ENCODE measurements around the gene CNST. TPM values are rescaled to one million over a fixed set of nuclear protein-coding genes. Genes with fewer than 3 reads are reported as not detected.
"Not testable (repeated sequence)": the region's sequence is repeated elsewhere in the genome, so short reads cannot be mapped to it uniquely, and the experiment has no call there.

Gene CNST
- total and polyA plus RNA-seq, 2 donors: 17.1 to 36.6 TPM

- 90% methylated on average over 3 of the region's 3 CpGs for WGBS
Observed at GRCh38 chr1:246537887-246538286, 28.4 kb upstream of the CNST start.

GRCh38 chr1:246540738-246541491, 25.3 kb upstream of the CNST start:
- DNase-seq (ENCODE audit: extremely low spot score): no peak
- Histone ChIP-seq H3K4me1 (ENCODE audit: insufficient read depth) (no peaks in the 10 kb centered on the region), H3K4me3 (ENCODE audit: low read depth, low read length) (no peak overlapping the region), H3K36me3 (ENCODE audit: insufficient read depth) (peaks cover 2% of the 10 kb centered on the region), H3K27ac (ENCODE audit: low read depth) (no peak overlapping the region)
- 87% methylated on average over 7 of the region's 7 CpGs for WGBS

More at GRCh38 chr1:246537887-246538286, 28.4 kb upstream of the CNST start:
- H3K36me3 ChIP-seq (ENCODE audit: insufficient read depth): no peaks in the 10 kb centered on the region
- no peak for DNase-seq (ENCODE audit: extremely low spot score)
- H3K4me1 ChIP-seq (ENCODE audit: insufficient read depth): no peaks in the 10 kb centered on the region
- H3K27ac ChIP-seq (ENCODE audit: low read depth): no peak overlapping the region
- no peak overlapping the region for H3K4me3 ChIP-seq (ENCODE audit: low read depth, low read length)

DNA sequence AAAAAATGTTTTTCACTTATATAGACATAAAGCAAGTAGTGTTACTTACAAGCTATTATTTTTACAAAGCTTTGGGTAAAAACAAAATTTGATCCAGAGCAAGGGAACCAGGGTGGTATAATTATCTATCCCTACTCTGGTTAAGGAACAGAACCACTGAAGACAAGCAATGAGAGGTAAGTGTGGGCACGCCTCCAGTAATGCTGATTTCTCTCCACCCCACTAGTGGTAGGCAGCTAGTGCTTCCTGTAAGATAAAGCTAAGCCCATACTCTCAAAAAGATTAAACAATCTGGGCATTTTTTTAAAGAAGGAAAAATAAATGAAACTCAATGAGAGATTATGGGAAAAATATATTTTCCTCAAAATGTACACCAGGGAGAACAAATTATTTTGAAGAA, 22.3 kb upstream of the CNST start:
- peaks cover 2% of the 10 kb centered on the region for H3K36me3 ChIP-seq (ENCODE audit: insufficient read depth)
- WGBS: 93% methylated on average over 1 of the region's 1 CpG
- H3K4me3 ChIP-seq (ENCODE audit: low read depth, low read length): no peak overlapping the region
- no peak overlapping the region for H3K27ac ChIP-seq (ENCODE audit: low read depth)
- no peaks in the 10 kb centered on the region for H3K4me1 ChIP-seq (ENCODE audit: insufficient read depth)
- no peak for DNase-seq (ENCODE audit: extremely low spot score)

DNA sequence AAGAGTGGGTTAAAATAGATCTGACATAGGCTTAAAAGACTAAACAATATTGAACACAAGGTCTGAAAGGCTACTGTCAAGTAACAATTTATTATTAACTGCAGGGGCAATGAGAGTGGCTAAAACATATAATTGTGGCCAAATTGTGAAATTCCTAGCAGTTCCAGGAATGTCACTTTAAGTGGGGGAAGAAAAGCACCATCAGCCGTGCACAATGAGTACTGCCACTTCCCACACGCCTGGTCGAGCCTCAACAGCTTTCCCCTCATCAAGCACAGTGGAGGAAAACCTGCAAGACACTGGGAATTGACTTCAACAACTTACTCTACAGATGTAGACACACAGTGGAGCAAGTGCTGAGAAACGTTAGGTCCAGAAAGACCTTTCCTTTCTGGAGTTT, 16.6 kb upstream of the CNST start:
- 40% methylated on average over 4 of the region's 4 CpGs for WGBS
- no peaks in the 10 kb centered on the region for H3K4me1 ChIP-seq (ENCODE audit: insufficient read depth)
- H3K27ac ChIP-seq (ENCODE audit: low read depth): no peak overlapping the region
- no peak for DNase-seq (ENCODE audit: extremely low spot score)
- no peaks in the 10 kb centered on the region for H3K36me3 ChIP-seq (ENCODE audit: insufficient read depth)
- H3K4me3 ChIP-seq (ENCODE audit: low read depth, low read length): no peak overlapping the region

DNA sequence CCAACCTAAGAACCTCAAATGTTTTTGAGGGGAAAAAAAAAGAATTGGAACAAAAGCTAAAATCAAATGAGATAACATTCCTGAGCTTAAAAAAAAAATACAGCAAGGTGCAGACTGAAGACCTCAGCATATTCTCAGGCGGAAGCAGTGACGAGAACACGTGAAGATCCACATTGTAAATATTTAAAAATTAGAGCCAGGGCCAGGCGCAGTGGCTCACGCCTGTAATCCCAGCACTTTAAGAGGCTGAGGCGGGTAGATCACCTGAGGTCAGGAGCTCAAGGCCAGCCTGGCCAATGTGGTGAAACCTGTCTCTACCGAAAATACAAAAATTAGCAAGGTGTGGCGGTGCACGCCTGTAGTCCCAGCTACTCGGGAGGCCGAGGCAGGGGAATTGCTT, 15.9 kb upstream of the CNST start:
- H3K4me1 ChIP-seq (ENCODE audit: insufficient read depth): no peaks in the 10 kb centered on the region
- peaks cover 2% of the 10 kb centered on the region for H3K36me3 ChIP-seq (ENCODE audit: insufficient read depth)
- H3K27ac ChIP-seq (ENCODE audit: low read depth): no peak overlapping the region
- H3K4me3 ChIP-seq (ENCODE audit: low read depth, low read length): no peak overlapping the region
- WGBS: 68% methylated on average over 11 of the region's 11 CpGs
- DNase-seq (ENCODE audit: extremely low spot score): no peak

DNA sequence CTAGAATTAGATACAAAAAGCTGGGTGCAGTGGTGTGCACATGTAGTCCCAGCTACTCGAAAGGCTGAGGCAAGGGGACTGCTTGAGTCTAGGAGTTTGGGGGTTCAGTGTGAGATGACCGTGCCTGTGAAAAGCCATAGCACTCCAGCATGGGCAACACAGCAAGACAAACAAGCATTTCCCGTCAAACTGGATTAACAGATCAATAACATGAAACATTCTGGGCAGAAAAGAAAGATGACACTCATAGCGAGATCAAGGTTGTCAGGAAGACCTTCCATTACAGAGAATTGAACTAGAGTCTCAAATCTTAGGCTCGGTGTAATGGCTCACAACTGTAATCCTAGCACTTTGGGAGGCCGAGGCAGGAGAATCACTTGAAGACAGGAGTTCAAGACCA, 14.1 kb upstream of the CNST start:
- H3K4me3 ChIP-seq (ENCODE audit: low read depth, low read length): no peak overlapping the region
- no peaks in the 10 kb centered on the region for H3K4me1 ChIP-seq (ENCODE audit: insufficient read depth)
- DNase-seq (ENCODE audit: extremely low spot score): no peak
- peaks cover 2% of the 10 kb centered on the region for H3K36me3 ChIP-seq (ENCODE audit: insufficient read depth)
- no peak overlapping the region for H3K27ac ChIP-seq (ENCODE audit: low read depth)
- 94% methylated on average over 6 of the region's 6 CpGs for WGBS

GRCh38 chr1:246554201-246554600, 12.1 kb upstream of the CNST start:
- 93% methylated on average over 16 of the region's 16 CpGs for WGBS
- no peak for DNase-seq (ENCODE audit: extremely low spot score)
- Histone ChIP-seq H3K4me1 (ENCODE audit: insufficient read depth) (no peaks in the 10 kb centered on the region), H3K27ac (ENCODE audit: low read depth) (no peak overlapping the region), H3K4me3 (ENCODE audit: low read depth, low read length) (no peak overlapping the region), H3K36me3 (ENCODE audit: insufficient read depth) (peaks cover 4% of the 10 kb centered on the region)

DNA sequence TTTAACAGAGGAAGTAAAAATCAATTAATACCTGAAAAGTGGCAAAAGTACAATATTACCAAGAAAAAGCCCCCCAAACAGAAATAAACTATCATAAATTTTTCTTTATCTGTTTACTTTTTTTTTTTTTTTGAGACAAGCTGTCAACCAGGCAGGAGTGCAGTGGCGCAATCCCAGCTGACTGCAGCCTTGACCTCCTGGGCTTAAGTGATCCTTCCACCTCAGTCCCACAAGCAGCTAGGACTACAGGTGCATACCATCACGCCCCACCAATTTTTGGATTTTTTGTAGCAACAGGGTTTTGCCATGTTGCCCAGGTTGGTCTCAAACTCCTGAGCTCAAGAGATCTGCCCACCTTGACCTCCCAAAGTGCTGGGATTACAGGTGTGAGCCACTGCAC, 8.2 kb upstream of the CNST start:
- Histone ChIP-seq H3K27ac (ENCODE audit: low read depth) (no peak overlapping the region), H3K4me1 (ENCODE audit: insufficient read depth) (no peaks in the 10 kb centered on the region), H3K4me3 (ENCODE audit: low read depth, low read length) (no peak overlapping the region), H3K36me3 (ENCODE audit: insufficient read depth) (peaks cover 4% of the 10 kb centered on the region)
- DNase-seq (ENCODE audit: extremely low spot score): no peak
- 97% methylated on average over 2 of the region's 2 CpGs for WGBS

DNA sequence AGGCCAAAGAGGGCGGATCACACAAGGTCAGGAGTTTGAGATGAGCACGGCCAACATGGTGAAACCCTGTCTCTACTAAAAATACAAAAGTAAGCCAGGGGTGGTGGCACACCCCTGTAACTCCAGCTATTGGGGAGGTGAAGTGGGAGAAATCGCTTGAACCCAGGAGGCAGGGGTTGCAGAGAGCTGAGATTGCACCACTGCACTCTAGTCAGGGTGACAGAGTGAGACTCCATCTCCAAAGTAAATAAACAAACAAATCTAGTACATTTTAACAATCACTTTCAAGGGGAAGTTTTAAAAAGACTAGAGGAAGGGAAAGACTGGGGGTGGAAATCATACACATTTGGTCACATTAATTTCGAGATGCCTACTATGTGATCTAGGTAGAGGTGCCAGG, 6.9 kb upstream of the CNST start:
- Histone ChIP-seq H3K4me1 (ENCODE audit: insufficient read depth) (no peaks in the 10 kb centered on the region), H3K36me3 (ENCODE audit: insufficient read depth) (peaks cover 4% of the 10 kb centered on the region), H3K4me3 (ENCODE audit: low read depth, low read length) (no peak overlapping the region), H3K27ac (ENCODE audit: low read depth) (no peak overlapping the region)
- 97% methylated on average over 4 of the region's 4 CpGs for WGBS
- no peak for DNase-seq (ENCODE audit: extremely low spot score)

DNA sequence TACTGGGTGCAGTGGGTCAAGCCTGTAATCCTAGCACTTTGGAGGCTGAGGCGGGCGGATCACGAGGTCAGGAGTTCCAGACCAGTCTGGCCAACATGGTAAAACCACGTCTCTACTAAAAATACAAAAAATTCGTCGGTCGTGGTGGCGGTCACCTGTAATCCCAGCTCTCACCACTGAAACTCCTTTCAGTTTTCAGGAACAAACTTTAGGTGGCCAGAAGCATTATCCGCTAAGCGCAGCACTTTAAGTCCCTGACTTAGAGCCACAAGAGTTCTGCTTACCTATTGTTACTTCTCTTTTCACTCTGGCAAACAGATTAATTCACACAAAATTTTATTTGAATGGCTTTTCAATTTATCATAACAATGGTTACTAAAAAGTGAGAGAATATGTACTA, 5.4 kb upstream of the CNST start:
- H3K4me1 ChIP-seq (ENCODE audit: insufficient read depth); DNase-seq (ENCODE audit: extremely low spot score); H3K4me3 ChIP-seq (ENCODE audit: low read depth, low read length); H3K36me3 ChIP-seq (ENCODE audit: insufficient read depth); H3K27ac ChIP-seq (ENCODE audit: low read depth): not testable (repeated sequence)
- 87% methylated on average over 10 of the region's 10 CpGs for WGBS

DNA sequence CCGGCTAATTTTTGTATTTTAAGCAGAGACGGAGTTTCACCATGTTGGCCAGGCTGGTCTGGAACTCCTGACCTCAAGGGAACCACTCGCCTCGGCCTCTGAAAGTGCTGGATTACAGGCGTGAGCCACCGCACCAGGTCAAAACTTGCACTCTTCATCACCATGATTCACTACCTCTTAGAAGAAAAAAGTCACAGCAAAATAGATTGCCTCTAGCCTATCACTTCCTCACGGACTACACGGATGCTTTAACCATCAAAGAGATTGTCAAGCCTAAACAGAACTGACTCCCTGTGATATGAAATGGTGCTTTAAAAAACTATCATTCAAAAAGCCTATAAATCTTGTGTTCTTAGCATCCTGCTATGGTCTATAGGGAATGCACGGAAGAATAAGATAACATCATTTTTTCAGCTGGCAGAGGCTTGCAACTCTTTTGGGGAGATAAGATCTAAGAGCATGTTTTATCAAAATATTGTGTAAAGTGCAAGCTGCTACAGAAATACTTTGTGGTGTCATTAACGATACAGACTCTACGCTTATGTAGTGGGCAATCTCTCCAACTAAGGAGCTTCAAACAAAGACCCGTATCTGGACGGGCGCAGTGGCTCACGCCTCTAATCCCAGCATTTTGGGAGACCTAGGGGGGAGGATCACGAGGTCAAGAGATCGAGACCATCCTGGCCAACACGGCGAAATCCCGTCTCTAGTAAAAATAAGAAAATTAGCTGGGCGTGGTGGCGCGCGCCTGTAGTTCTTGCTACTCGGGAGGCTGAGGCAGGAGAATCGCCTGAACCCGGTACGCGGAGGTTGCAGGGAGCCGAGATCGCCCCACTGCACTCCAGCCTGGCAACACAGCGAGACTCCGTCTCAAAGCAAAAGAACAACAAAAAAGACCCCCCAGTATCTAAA, 1.2 kb upstream of the CNST start:
- Histone ChIP-seq H3K4me3 (ENCODE audit: low read depth, low read length) (peak overlapping the region; percentile 73), H3K27ac (ENCODE audit: low read depth) (no peak overlapping the region), H3K4me1 (ENCODE audit: insufficient read depth) (peaks cover 1% of the 10 kb centered on the region), H3K36me3 (ENCODE audit: insufficient read depth) (no peaks in the 10 kb centered on the region)
- DNase-seq (ENCODE audit: extremely low spot score): no peak
- 30% methylated on average over 33 of the region's 33 CpGs for WGBS

GRCh38 chr1:246565751-246566127, 517 bp upstream of the CNST start:
- Histone ChIP-seq H3K4me1 (ENCODE audit: insufficient read depth) (peaks cover 1% of the 10 kb centered on the region), H3K27ac (ENCODE audit: low read depth) (peak overlapping the region; percentile 55), H3K36me3 (ENCODE audit: insufficient read depth) (no peaks in the 10 kb centered on the region), H3K4me3 (ENCODE audit: low read depth, low read length) (peak overlapping the region; percentile 73)
- WGBS: under 1% methylated on average over 25 of the region's 25 CpGs
- DNase-seq (ENCODE audit: extremely low spot score): no peak

GRCh38 chr1:246566813-246567645, 773 bp downstream of the CNST start:
- DNase-seq (ENCODE audit: extremely low spot score): peak; percentile 43
- Histone ChIP-seq H3K27ac (ENCODE audit: low read depth) (peak overlapping the region; percentile 95), H3K36me3 (ENCODE audit: insufficient read depth) (no peaks in the 10 kb centered on the region), H3K4me3 (ENCODE audit: low read depth, low read length) (peak overlapping the region; percentile 71), H3K4me1 (ENCODE audit: insufficient read depth) (peaks cover 1% of the 10 kb centered on the region)
- WGBS: under 1% methylated on average over 25 of the region's 25 CpGs
